BJ (cell line): ENCODE data around the gene NCDN. TPM values are rescaled to one million over a fixed set of nuclear protein-coding genes. Genes with fewer than 3 reads are reported as not detected.

ENCODE experiments used
- CTCF ChIA-PET: fragments of 350-600 bp; formaldehyde crosslinking; extraction: SDS; loops from one replicate; lab custom pipeline; 2021; ENCODE audit warnings: antibody characterized with exemption, inconsistent platforms; lab: Yijun Ruan, JAX
- POLR2A ChIA-PET: fragments of 300-600 bp; sonication (Branson Sonifier 250); formaldehyde crosslinking; extraction: SDS; loops from one replicate; lab custom pipeline; 2021; ENCODE audit warnings: antibody characterized with exemption; lab: Charles Lee
- DNase-seq: peaks from one replicate; pipeline ENCODE4 v3.0.0-alpha.2; 2011; ENCODE audit warnings: low read depth
- H3K27me3 ChIP-seq: 2 replicates; pipeline ENCODE4 v1.6.0; 2011; ENCODE audit warnings: low read length; ENCODE audit not compliant: control insufficient read depth, insufficient read depth
- H3K36me3 ChIP-seq: 2 replicates; pipeline ENCODE4 v1.5.1; 2011; ENCODE audit warnings: low read length; ENCODE audit not compliant: control insufficient read depth, insufficient read depth
- H3K4me3 ChIP-seq: 2 replicates; pipeline ENCODE4 v1.5.1; 2011; ENCODE audit warnings: low read depth, mild to moderate bottlenecking, control low read depth, low read length
- CTCF ChIP-seq: IDR thresholded peaks from 2 replicates; pipeline ENCODE4 v1.5.1; 2011; ENCODE audit warnings: low read depth, mild to moderate bottlenecking, control low read depth, inconsistent platforms, low read length, moderate library complexity; ENCODE audit not compliant: insufficient read depth
- polyA plus RNA-seq: library from polyadenylated mRNA; depleted of rRNA; stranded (reverse); fragments of >200 nt; gene quantifications from 2 replicates; pipeline ENCODE4 v1.2.3, GENCODE V29; 2011

The NCDN gene
- polyA plus RNA-seq, 1 experiment: 25.8 TPM

GRCh38 chr1:35590476-35591040, 33.0 kb downstream of the NCDN start:
- DNase-seq: no peak
- ChIA-PET POLR2A (no interaction called here), CTCF (interaction anchor here (1.2 kb wide), 1 partner anchor 15 kb away, joined by 3 read pairs; no protein-coding TSS in a partner anchor)
- Histone ChIP-seq H3K4me3 (no peak overlapping the region), H3K36me3 (no peaks in the 10 kb centered on the region; the same call in 1 of the 2 replicates), H3K27me3 (no peaks in the 10 kb centered on the region)
- TF ChIP-seq CTCF: no peak

- Histone ChIP-seq H3K4me3 (no peak overlapping the region), H3K27me3 (no peaks in the 10 kb centered on the region), H3K36me3 (no peaks in the 10 kb centered on the region; the same call in 1 of the 2 replicates)
- DNase-seq: no peak
- ChIA-PET POLR2A (no interaction called here), CTCF (no interaction called here)
- no peak for TF ChIP-seq CTCF
Measured at GRCh38 chr1:35591211-35591610, 33.6 kb downstream of the NCDN start.

GRCh38 chr1:35592991-35593769, 35.6 kb downstream of the NCDN start:
- Histone ChIP-seq H3K4me3 (no peak overlapping the region), H3K36me3 (peaks cover 1% of the 10 kb centered on the region), H3K27me3 (no peaks in the 10 kb centered on the region)
- no peak for TF ChIP-seq CTCF
- DNase-seq: no peak
- CTCF ChIA-PET: interaction anchor here (1.5 to 1.6 kb wide), 2 partner anchors 9 to 21 kb away, joined by 4 read pairs; no protein-coding TSS in a partner anchor
- POLR2A ChIA-PET: no interaction called here

GRCh38 chr1:35594005-35594760, 36.6 kb downstream of the NCDN start:
- H3K36me3 ChIP-seq: peaks cover 3% of the 10 kb centered on the region
- ChIA-PET POLR2A (no interaction called here), CTCF (interaction anchor here (1.0 to 1.6 kb wide), 3 partner anchors 8 to 121 kb away, joined by 4 read pairs; no protein-coding TSS in a partner anchor)
- TF ChIP-seq CTCF: no peak
- no peak for DNase-seq
- no peaks in the 10 kb centered on the region for H3K27me3 ChIP-seq
- H3K4me3 ChIP-seq: no peak overlapping the region

GRCh38 chr1:35595684-35596083, 38.1 kb downstream of the NCDN start:
- H3K36me3 ChIP-seq: peaks cover 5% of the 10 kb centered on the region
- ChIA-PET CTCF (no interaction called here), POLR2A (no interaction called here)
- no peak overlapping the region for H3K4me3 ChIP-seq
- H3K27me3 ChIP-seq: no peaks in the 10 kb centered on the region
- TF ChIP-seq CTCF: no peak
- DNase-seq: no peak
